Kidney (tissue), 14 donors: ENCODE data around the gene CRPPA. TPM values are rescaled to one million over a fixed set of nuclear protein-coding genes. Genes with fewer than 3 reads are reported as not detected.
"Not testable (repeated sequence)": the region's sequence is repeated elsewhere in the genome, so short reads cannot be mapped to it uniquely, and the experiment has no call there.

ENCODE experiments used
- DNase-seq, 5 donors: peaks; one replicate each; pipeline ENCODE4 v3.0.0-alpha.2; 2013 to 2020
- FAIRE-seq: peaks from 2 replicates; lab custom pipeline; 2012; peaks lifted over from hg19 to GRCh38; lab: Jason Lieb, UNC
- H3K27ac ChIP-seq, 2 donors: one replicate each; pipeline ENCODE4 v1.7.0; 2013; ENCODE audit warnings: low read depth in 2 of 2, low read length in 2 of 2, inconsistent platforms in 1 of 2
- H3K27me3 ChIP-seq: one replicate; pipeline ENCODE4 v1.7.1; 2013; ENCODE audit warnings: low read length, inconsistent platforms; ENCODE audit not compliant: control insufficient read depth, insufficient read depth
- H3K36me3 ChIP-seq, 3 donors: one replicate each; pipeline versions ENCODE4 v1.7.0 to v1.7.1; 2013; ENCODE audit warnings: low read length in 3 of 3, control low read depth in 1 of 3, inconsistent platforms in 1 of 3; ENCODE audit not compliant: insufficient read depth in 3 of 3, control insufficient read depth in 2 of 3
- H3K4me1 ChIP-seq, 3 donors: one replicate each; pipeline versions ENCODE4 v1.7.0 to v1.7.1; 2013; ENCODE audit warnings: low read length in 3 of 3, inconsistent platforms in 1 of 3, low read depth in 1 of 3; ENCODE audit not compliant: control insufficient read depth in 2 of 3, insufficient read depth in 2 of 3
- H3K4me3 ChIP-seq, 3 donors: one replicate each; pipeline versions ENCODE4 v1.7.0 to v1.8.1; 2013; ENCODE audit warnings: low read length in 3 of 3, control low read depth in 1 of 3, inconsistent platforms in 1 of 3
- H3K9ac ChIP-seq, 3 donors: one replicate each; pipeline versions ENCODE4 v1.7.0 to v1.7.1; 2013; ENCODE audit warnings: low read length in 3 of 3, control low read depth in 1 of 3, inconsistent platforms in 1 of 3
- H3K9me3 ChIP-seq, 3 donors: one replicate each; pipeline versions ENCODE4 v1.7.0 to v1.7.1; 2013; ENCODE audit warnings: low read length in 3 of 3, control low read depth in 1 of 3, inconsistent platforms in 1 of 3; ENCODE audit not compliant: control insufficient read depth in 2 of 3, insufficient read depth in 1 of 3
- intact Hi-C: fragments of 100-400 bp; cut with DNase I; formaldehyde crosslinking; loops from one replicate; pipeline ENCODE4 v1.11.1; 2022
- polyA plus RNA-seq: library from polyadenylated mRNA; stranded (reverse); fragments of 350-450 nt; fragmentation: Illumina TruSeq; extraction: RNeasy Lipid Tissue Mini Kit (QIAGEN cat#74804); gene quantifications from one replicate; pipeline ENCODE4 v1.2.3, GENCODE V29; 2014; ENCODE audit warnings: low read depth, low replicate concordance; ENCODE audit not compliant: insufficient read depth
- total RNA-seq: library from RNA; stranded (reverse); fragmentation: NEBNext Ultra II Directional; extraction: Animal tissue kit (Norgen Biotek cat#: 25700); gene quantifications from one replicate; pipeline ENCODE4 v1.2.1, GENCODE V29; 2021
- TF ChIP-seq, protein P1 (sequence below): IDR thresholded peaks from 3 replicates; pipeline ENCODE4 v1.5.1; 2012; ENCODE audit warnings: mild to moderate bottlenecking, moderate library complexity, borderline replicate concordance; ENCODE audit not compliant: insufficient read depth; ENCODE audit errors: extremely low read depth
- donor health status: control.
- donor health status: control.
- donor health status: control.
- donor health status: control.
- donor health status: control.
- donor health status: DM: yes; HTN: yes; CAD: no.
- donor health status: Normal renal cell carcinoma (clear cell type).

The CRPPA gene
- total and polyA plus RNA-seq, 2 donors from 2014 or later, result 2.0 to 5.9 TPM

DNA sequence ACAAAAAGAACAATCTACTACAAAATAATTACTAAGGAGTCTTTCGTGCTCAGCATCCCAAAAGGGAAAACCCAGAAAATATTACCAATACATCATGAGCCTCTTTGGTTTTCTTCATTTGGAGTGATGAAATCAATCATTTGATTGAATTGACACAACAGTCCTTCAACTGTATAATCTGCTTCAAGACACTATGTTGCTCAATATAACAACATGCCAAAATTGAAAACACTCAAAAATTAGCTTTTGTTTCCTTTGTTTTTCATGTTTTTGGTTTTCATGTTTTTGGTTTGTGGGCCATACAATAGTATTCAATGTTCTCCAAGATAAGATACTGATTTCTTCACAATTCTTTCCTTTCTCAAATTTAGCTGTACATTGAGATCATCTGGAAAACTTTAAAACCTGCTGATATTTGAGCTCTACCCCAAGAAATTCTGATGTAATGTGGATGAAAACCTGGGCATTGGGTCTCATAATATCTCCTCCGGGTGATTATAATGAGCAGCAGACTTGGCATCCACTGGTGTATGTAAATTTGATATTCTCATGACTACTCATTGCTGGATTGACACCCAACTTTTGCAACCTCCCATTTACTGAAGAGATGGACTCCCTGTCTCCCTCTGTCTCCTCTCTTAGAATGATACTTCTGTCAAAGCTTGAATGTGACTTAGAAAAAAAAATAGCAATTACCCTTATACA is 39.6 kb upstream of the CRPPA start:
- intact Hi-C loops, result no loop called here
- Histone ChIP-seq H3K27me3 (no peaks in the 10 kb centered on the region), H3K4me1 (peaks cover 0 to 3% (median 0%) of the 10 kb centered on the region in 3 donors), H3K36me3 (no peaks in the 10 kb centered on the region), H3K9ac (no peak overlapping the region), H3K4me3 (no peak overlapping the region), H3K9me3 (no peaks in the 10 kb centered on the region), H3K27ac (no peak overlapping the region)
- TF ChIP-seq, protein P1, sequence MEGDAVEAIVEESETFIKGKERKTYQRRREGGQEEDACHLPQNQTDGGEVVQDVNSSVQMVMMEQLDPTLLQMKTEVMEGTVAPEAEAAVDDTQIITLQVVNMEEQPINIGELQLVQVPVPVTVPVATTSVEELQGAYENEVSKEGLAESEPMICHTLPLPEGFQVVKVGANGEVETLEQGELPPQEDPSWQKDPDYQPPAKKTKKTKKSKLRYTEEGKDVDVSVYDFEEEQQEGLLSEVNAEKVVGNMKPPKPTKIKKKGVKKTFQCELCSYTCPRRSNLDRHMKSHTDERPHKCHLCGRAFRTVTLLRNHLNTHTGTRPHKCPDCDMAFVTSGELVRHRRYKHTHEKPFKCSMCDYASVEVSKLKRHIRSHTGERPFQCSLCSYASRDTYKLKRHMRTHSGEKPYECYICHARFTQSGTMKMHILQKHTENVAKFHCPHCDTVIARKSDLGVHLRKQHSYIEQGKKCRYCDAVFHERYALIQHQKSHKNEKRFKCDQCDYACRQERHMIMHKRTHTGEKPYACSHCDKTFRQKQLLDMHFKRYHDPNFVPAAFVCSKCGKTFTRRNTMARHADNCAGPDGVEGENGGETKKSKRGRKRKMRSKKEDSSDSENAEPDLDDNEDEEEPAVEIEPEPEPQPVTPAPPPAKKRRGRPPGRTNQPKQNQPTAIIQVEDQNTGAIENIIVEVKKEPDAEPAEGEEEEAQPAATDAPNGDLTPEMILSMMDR, result no peak
- FAIRE-seq (no peak), DNase-seq (no peak)

- H3K27ac ChIP-seq, H3K9me3 ChIP-seq, DNase-seq, FAIRE-seq, intact Hi-C loops, H3K36me3 ChIP-seq, H3K4me3 ChIP-seq, H3K27me3 ChIP-seq, H3K4me1 ChIP-seq, H3K9ac ChIP-seq: not testable (repeated sequence)
These were observed 35.0 kb upstream of the CRPPA start for GRCh38 chr7:16456303-16456702.

DNA sequence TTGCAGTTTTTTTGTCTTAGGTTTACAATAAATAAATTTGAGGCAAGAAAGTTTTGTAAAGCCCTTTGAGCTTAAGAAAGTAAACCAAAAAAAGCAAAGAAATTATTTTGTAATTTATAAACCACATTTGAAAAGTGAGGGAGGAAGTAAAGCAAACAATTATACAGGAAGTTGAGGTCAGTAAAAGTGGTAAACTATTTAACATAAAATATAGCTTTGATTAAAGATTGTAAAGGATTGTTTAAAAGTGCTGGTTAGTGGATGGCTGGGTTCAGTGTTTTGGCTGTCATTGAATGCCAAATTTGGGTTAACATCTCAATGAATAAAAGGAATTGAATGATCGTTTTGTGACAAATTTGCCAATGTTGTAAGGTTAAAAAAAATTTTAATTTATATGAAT is 34.3 kb upstream of the CRPPA start:
- DNase-seq (no peak), FAIRE-seq (peak; percentile 21)
- Histone ChIP-seq H3K36me3 (no peaks in the 10 kb centered on the region), H3K4me3 (no peak overlapping the region), H3K27ac (no peak overlapping the region), H3K9ac (no peak overlapping the region), H3K27me3 (no peaks in the 10 kb centered on the region), H3K4me1 (no peaks in the 10 kb centered on the region), H3K9me3 (no peaks in the 10 kb centered on the region)
- TF ChIP-seq, protein P1, result no peak
- intact Hi-C loops, result no loop called here

DNA sequence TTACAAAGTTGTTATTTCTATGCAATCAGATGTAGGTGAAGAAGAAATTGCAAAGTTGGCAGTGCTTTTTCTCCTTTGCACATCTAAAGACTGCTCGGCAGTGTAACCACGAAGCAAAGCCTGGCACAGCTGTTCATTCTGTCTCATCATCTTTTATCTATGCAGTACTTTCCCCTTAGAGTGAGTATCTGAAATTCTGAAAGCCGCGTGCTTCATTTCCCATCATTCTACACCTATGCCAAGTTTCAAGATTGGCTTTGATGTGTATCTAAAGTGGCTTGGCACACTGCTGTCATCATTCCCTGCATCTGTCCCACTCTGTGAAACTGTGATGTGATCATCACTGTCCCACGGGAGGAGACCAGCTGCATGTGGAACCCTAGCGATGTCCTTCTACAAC is 29.0 kb upstream of the CRPPA start:
- no peaks in the 10 kb centered on the region for H3K4me1 ChIP-seq
- no peak for DNase-seq
- H3K27ac ChIP-seq, result no peak overlapping the region
- H3K4me3 ChIP-seq, result no peak overlapping the region
- H3K9me3 ChIP-seq, result no peaks in the 10 kb centered on the region
- no peaks in the 10 kb centered on the region for H3K36me3 ChIP-seq
- no peak for FAIRE-seq
- intact Hi-C loops, result no loop called here
- TF ChIP-seq, protein P1, result no peak
- H3K27me3 ChIP-seq, result no peaks in the 10 kb centered on the region
- H3K9ac ChIP-seq, result no peak overlapping the region
